Liver (tissue), 3 donors: ENCODE measurements around the gene SCGN.

Source experiments
- ATF3 ChIP-seq: IDR thresholded peaks from 2 replicates; pipeline ENCODE4 v1.6.1; 2016; ENCODE audit warnings: antibody characterized with exemption
- CTCF ChIP-seq: fragments of 150-350 bp; IDR thresholded peaks from 2 replicates; pipeline ENCODE4 v1.5.1; 2017; ENCODE audit warnings: improper control_type of control experiment, low read depth, low read length; ENCODE audit not compliant: missing input control
- EGR1 ChIP-seq, 2 donors: IDR thresholded peaks; 2 replicates each; pipeline ENCODE4 v1.6.1; 2016 to 2018; ENCODE audit warnings: antibody characterized with exemption in 2 of 2, low read depth in 2 of 2
- HNF4G ChIP-seq: IDR thresholded peaks from 2 replicates; pipeline ENCODE4 v1.6.1; 2016; ENCODE audit warnings: antibody characterized with exemption
- JUND ChIP-seq, 2 donors: IDR thresholded peaks; 2 replicates each; pipeline ENCODE4 v1.6.1; 2016; ENCODE audit warnings: antibody characterized with exemption in 2 of 2
- MAX ChIP-seq: IDR thresholded peaks from 2 replicates; pipeline ENCODE4 v1.6.1; 2016; ENCODE audit warnings: antibody characterized with exemption
- NR2F2 ChIP-seq: IDR thresholded peaks from 2 replicates; pipeline ENCODE4 v1.6.1; 2016; ENCODE audit warnings: antibody characterized with exemption
- RAD21 ChIP-seq, 2 donors: IDR thresholded peaks; 2 replicates each; pipeline ENCODE4 v1.6.1; 2016; ENCODE audit warnings: antibody characterized with exemption in 2 of 2, mild to moderate bottlenecking in 2 of 2
- REST ChIP-seq: IDR thresholded peaks from 2 replicates; pipeline ENCODE4 v1.6.1; 2016; ENCODE audit warnings: antibody characterized with exemption, mild to moderate bottlenecking
- RXRA ChIP-seq, 2 donors: IDR thresholded peaks; 2 replicates each; pipeline ENCODE4 v1.6.1; 2017 to 2018; ENCODE audit warnings: antibody characterized with exemption in 2 of 2, mild to moderate bottlenecking in 1 of 2
- SP1 ChIP-seq: IDR thresholded peaks from 2 replicates; pipeline ENCODE4 v1.6.1; 2018; ENCODE audit warnings: antibody characterized with exemption, mild to moderate bottlenecking
- TAF1 ChIP-seq: conservative IDR thresholded peaks from 2 replicates; pipeline ENCODE4 v1.6.1; 2016; ENCODE audit warnings: antibody characterized with exemption, mild to moderate bottlenecking
- ZBTB33 ChIP-seq: IDR thresholded peaks from 2 replicates; pipeline ENCODE4 v1.6.1; 2016; ENCODE audit warnings: antibody characterized with exemption
- donor health status: healthy.
- donor health status: healthy.

GRCh38 chr6:25640446-25640845 is 11.6 kb upstream of the SCGN start:
- TF ChIP-seq CTCF: no peak
- no peak for TF ChIP-seq RAD21 (IDR thresholded peaks at IDR 0.05)
- TF ChIP-seq JUND (IDR thresholded peaks at IDR 0.05): no peak
- no peak for TF ChIP-seq TAF1
- TF ChIP-seq MAX: no peak
- TF ChIP-seq ATF3: no peak
- TF ChIP-seq EGR1 (IDR thresholded peaks at IDR 0.05; ENCODE audit: low read depth in 2 of 2): no peak
- no peak for TF ChIP-seq HNF4G
- TF ChIP-seq REST: no peak
- TF ChIP-seq SP1: no peak
- TF ChIP-seq ZBTB33: no peak
- no peak for TF ChIP-seq NR2F2
- TF ChIP-seq RXRA (IDR thresholded peaks at IDR 0.05): no peak
